DMS53 treated with DMSO at 0.1 percent for 48 hours (cell line): ENCODE results near the gene DCC.
"Not testable (repeated sequence)": the region's sequence is repeated elsewhere in the genome, so short reads cannot be mapped to it uniquely, and the experiment has no call there.

Source experiments
- DNase-seq: peaks from one replicate; lab custom pipeline; 2025; ENCODE audit not compliant: unreplicated experiment; lab: John Stamatoyannopoulos, UW

DCC gene

DNA sequence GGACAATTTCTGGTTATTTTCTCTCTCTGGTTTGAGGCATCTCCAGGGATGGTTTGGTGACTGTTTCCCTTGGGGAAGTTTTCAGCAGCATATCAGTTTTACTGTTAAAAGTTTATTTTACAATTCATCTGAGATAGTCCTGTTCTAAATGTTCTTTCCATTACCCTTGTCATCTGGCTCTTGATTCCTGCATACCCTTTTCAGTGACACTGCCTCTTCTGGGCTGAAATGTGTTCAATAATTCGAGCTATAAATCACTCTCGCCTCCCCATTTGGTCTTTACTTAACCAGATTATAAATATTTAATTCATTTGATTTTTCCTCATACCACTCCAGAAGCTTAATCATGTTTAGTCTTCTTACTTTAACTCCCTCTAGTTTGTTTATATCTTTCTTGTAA is 9.5 kb downstream of the DCC start:
- no peak for DNase-seq

- DNase-seq: no peak
These were observed 12.9 kb downstream of the DCC start for GRCh38 chr18:52352920-52353319.

GRCh38 chr18:52353589-52353988 is 13.6 kb downstream of the DCC start:
- DNase-seq: no peak

DNA sequence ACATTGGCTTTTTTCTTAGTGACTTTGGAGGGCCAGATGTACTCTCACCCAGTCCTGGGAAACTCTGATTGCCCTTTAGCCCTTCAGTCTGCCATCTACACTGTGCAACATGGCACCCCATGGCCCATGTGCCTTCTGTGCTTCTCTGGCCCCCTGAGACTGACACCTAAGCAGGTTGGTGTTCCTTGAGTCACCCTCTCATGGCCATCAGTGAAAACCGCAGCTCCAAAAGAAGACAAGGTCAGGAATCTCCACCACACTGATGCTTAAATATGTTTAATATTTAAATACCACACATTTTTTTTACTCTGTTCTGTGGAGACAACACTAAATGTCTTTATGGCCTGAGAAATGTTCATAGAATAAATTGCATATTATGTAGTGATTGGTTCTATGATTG is 23.9 kb downstream of the DCC start:
- no peak for DNase-seq

DNA sequence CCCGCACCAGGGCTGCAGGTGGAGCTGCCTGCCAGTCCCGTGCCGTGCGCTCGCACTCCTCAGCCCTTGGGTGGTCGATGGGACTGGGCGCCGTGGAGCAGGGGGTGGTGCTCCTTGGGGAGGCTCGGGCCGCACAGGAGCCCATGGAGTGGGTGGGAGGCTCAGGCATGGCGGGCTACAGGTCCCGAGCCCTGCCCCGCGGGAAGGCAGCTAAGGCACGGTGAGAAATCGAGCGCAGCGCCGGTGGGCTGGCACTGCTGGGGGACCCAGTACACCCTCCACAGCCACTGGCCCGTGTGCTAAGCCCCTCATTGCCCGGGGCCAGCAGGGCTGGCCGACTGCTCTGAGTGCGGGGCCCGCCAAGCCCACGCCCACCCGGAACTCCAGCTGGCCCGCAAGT is 26.9 kb downstream of the DCC start:
- DNase-seq: not testable (repeated sequence)

- no peak for DNase-seq
These were observed 28.2 kb downstream of the DCC start for GRCh38 chr18:52367953-52368742.

DNA sequence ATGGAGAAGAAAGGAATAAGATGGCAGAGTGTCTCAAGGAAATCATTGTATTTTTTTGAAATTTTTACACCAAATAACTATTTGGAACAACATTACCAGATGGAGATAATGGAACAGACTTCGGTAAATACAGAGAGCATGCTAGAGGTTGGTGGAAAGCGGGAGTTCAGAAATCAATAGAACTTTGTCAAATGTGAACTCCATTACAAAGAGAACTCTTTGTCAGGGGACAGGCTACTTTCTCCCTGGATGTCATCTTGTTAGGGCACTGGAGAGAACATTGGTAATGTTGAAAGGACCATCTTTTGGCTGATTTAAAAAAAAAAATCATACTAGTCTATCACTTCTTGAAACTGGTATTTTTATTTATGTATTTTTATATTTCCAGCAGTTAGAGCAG is 30.8 kb downstream of the DCC start:
- DNase-seq: no peak

DNA sequence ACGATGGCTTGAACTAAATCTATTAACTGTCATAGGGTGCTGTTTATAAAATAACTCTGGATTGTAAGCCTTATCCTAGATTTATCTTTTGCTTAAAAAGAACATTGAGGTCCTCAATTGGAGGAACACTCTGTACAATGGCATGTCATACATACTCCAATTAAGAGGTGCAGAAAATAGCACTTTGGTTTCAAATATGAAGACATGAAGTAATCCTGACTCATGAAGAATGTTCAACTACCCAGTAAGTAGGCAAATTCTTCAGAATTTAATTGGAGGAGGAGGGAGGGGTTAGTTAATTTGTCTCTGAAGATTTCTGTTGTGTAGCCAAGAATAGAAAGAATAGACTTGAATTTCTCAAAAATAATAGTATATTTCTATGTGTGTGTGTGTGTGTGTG is 36.1 kb downstream of the DCC start:
- DNase-seq: no peak

- DNase-seq: no peak
These were observed 37.1 kb downstream of the DCC start for GRCh38 chr18:52377094-52377493.

- no peak for DNase-seq
These were observed 46.3 kb downstream of the DCC start for GRCh38 chr18:52386306-52386705.

DNA sequence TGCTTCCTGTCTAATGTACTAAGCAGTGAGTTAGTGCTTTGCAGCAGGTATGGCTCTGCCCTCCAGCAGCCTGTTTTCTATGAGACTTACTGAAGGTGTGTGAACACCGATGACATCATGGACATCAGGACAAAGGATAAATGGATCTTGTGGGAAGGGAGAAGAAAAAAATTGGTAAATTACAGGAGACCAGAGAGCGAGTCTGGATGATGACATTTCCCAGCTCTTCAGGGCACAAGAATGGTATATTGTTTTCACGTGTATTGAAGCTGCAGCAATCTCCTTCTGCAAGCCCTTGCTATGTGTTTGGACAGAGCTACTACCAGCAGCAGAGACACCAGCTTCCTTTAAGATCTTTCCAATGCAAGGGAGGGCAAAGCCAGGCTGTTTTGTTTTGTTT is 47.2 kb downstream of the DCC start:
- DNase-seq: no peak

GRCh38 chr18:52391810-52392559 is 52.0 kb downstream of the DCC start:
- no peak for DNase-seq

DNA sequence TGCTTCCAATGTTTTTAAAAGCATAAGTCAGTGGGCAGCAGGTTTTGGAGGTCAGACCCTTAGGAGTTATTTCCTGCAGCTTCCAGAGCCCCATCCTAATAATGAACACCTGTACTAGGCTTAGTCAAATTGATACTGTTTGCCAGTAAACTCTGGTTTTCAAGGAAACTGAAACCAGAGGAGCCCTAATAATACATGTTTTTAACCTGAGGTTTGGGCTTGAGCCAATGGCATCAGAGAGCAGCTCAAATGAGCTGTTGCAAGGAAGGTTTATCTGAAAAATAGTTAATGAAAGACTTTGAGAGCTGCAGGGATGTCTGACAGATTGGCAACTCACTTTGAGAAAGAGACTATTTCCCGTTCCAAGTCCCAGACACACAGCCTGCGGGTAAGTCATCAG is 54.6 kb downstream of the DCC start:
- DNase-seq: no peak

DNA sequence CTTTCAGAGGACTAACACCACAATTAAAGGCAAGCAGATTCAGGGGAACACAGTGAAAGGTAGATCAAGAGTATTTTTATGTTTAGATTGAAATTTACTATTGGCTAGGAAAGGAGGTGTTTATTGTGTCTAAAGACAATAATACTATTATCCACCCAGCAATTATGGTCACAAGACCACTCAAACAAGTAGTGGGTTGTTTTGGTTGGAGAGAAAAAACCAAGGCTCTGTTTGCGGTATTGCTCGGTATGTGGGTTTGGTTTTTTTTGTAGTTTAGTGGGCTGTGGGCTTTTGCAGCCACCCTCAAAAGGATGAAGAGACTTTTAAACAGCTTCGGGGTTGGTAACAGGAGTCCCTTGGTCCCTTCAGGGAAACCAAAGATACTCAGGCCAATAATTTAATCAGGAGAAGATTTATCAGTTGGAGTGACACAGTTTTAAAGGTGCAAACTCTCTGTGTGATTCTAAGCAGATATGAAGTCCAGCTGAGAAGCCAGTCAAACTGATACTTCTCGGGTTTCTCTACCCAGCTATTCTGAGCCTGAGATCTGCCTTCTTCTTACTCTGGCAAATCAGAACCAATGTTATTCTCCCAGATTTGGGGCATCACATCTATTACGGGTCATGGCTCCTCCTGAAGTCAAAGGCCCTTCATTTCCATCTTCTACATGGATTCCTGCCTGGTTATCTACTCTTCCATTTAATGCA is 55.3 kb downstream of the DCC start:
- DNase-seq: no peak

DNA sequence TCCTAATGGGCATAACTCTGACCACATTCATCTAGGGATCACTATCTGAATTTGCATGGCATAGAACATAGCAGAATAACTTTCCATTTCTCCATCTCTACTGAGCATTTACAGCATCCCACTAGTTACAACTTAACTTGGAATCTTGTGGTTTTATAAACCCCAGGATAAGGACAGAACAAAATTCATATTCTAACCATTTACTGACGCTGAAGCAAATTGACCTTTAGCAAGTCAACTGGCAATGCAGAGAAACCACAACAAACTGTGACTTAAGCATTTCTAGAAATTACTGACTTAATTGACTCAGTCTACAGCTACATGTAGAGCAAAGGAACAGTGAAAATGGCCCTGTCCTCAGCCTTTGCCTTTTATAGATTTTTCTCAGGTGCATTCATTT is 61.2 kb downstream of the DCC start:
- DNase-seq: no peak

- no peak for DNase-seq
These were observed 62.8 kb downstream of the DCC start for GRCh38 chr18:52402814-52403213.

DNA sequence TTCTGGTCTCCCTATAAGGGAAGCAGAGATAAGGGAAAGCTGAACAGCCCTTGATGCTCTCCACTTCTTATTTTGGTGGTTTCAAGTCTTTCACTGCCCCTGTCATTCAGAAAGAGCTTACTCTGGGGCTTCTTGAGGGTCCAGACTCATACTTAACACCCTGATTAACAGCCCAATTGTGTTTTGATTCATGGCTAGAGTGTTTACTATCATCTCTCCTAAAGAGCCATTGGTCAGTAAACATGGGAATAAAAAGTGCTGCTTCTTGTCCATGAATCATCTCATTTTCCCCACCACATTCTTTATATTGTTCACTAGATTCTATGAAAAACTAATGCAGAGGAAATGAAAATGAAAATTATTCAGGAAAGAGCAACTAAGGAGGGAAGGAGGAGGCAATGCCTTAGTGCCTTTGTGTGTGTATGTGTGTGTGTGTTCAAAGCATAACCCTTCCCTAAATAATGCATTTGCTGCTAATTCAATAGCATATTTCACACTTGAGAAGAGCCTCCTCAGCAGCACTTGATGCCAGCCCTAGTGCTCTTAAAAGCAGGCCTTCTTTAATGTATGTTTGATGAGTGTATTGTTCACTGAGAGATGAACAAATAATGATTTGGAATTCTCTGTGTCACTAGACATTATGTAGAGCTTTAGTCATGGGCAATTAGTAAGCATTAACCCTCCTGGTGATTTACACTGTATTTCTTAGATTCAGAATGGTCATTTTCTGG is 63.5 kb downstream of the DCC start:
- peak; percentile 97 for DNase-seq

DNA sequence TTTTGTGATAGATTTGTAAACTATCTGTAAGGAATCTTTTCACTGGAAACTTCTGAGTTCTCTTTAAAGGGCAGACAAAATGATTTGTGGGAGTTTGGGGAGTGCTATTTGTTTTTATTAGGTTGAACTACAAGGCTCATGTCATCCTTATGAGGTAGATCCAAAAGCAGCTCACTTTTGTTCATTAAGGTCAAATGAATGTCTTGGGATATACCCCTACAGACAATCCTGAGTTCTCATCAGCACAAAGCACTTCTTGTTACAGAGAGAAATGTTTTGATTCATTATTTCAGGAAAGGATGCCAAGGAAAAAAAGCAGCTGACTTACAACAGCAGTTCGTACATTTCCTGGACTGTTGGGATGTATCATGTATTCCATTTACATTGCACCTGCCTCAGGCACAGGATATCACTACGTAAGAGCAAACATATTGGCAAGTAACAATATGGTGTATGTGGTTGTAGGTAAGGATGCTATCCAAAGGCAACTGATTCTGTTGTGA is 68.9 kb downstream of the DCC start:
- DNase-seq: peak; percentile 33

DNA sequence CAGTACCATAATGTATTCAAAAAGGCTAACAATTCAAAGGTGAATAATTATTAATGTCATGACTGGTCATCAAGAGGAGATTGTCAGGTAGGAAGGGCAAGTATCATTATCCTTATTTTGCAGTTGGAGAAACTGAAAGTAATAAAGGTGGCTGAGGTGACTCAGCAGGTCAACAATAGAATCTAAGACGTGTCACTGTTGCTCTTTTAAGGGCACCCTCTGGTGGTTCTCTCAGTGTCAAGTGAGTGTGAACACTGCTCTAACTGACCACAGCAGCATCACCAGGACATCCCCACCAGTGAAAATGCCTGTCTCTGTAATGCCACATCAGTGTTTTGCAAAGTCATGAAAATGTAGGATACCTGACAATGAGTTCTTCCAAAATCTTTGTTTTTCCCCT is 69.7 kb downstream of the DCC start:
- DNase-seq: peak; percentile 92

GRCh38 chr18:52415131-52415530 is 75.1 kb downstream of the DCC start:
- DNase-seq: no peak

GRCh38 chr18:52422985-52423601 is 83.1 kb downstream of the DCC start:
- DNase-seq: peak; percentile 99
